ENCODE results near the gene STAG1.
A peak's percentile ranks its signal among the peaks of the same experiment; 100 is the strongest.

Gene STAG1

GRCh38 chr3:136327671-136328070, 424.5 kb downstream of the STAG1 start:
- DNase-seq (ENCODE audit: low read depth): no peak

- DNase-seq (ENCODE audit: low read depth): no peak
These were observed 425.9 kb downstream of the STAG1 start for GRCh38 chr3:136326316-136326715.

- no peak for DNase-seq (ENCODE audit: low read depth)
These were observed 440.2 kb downstream of the STAG1 start for GRCh38 chr3:136311968-136312367.

- no peak for DNase-seq (ENCODE audit: low read depth)
These were observed 440.9 kb downstream of the STAG1 start for GRCh38 chr3:136311261-136311660.

- DNase-seq (ENCODE audit: low read depth): peak; percentile 16
These were observed 446.3 kb downstream of the STAG1 start for GRCh38 chr3:136305879-136306278.

- DNase-seq (ENCODE audit: low read depth): no peak
These were observed 451.7 kb downstream of the STAG1 start for GRCh38 chr3:136300444-136300843.

GRCh38 chr3:136297826-136298225, 454.4 kb downstream of the STAG1 start:
- no peak for DNase-seq (ENCODE audit: low read depth)

GRCh38 chr3:136296960-136297359, 455.2 kb downstream of the STAG1 start:
- DNase-seq (ENCODE audit: low read depth): no peak

- no peak for DNase-seq (ENCODE audit: low read depth)
These were observed 458.0 kb downstream of the STAG1 start for GRCh38 chr3:136294176-136294575.

- DNase-seq (ENCODE audit: low read depth): no peak
These were observed 458.9 kb downstream of the STAG1 start for GRCh38 chr3:136293279-136293678.

- no peak for DNase-seq (ENCODE audit: low read depth)
These were observed 459.7 kb downstream of the STAG1 start for GRCh38 chr3:136292500-136292899.

- no peak for DNase-seq (ENCODE audit: low read depth)
These were observed 460.9 kb downstream of the STAG1 start for GRCh38 chr3:136291302-136291701.

Measured in GM04503 (cell line).